HT-29 (cell line): ENCODE measurements around the gene BANK1. TPM values are rescaled to one million over a fixed set of nuclear protein-coding genes. Genes with fewer than 3 reads are reported as not detected.

Experiments used
- DNase-seq: peaks from one replicate; pipeline ENCODE4 v3.0.0-alpha.2; 2015; ENCODE audit warnings: low spot score
- total RNA-seq: library from RNA; depleted of rRNA; stranded (reverse); fragments of >200 nt; shearing (Covaris generic); gene quantifications from 2 replicates; pipeline ENCODE4 v1.2.3, GENCODE V29; 2014

BANK1 gene
- total RNA-seq, 1 experiment from 2014 or later: 0.43 TPM

DNA sequence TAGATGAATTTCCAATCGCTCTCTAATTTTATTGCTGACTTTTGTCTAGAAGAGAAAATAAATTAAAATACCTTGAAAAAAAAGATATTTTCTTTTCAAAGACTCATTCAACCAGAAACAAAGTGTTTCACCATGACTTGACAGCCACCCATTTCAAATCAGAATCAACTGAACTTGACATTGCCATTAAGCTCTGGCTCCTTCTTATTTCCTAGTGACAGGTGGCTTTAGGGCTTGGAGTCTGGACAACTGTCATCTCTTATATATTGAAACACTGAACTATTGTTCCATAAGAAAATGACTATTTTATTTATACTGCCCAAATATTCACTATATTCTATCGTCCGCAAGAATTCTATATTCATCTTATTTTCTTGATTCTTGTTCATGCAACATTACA lies 325.6 kb downstream of the BANK1 start:
- DNase-seq: no peak

DNA sequence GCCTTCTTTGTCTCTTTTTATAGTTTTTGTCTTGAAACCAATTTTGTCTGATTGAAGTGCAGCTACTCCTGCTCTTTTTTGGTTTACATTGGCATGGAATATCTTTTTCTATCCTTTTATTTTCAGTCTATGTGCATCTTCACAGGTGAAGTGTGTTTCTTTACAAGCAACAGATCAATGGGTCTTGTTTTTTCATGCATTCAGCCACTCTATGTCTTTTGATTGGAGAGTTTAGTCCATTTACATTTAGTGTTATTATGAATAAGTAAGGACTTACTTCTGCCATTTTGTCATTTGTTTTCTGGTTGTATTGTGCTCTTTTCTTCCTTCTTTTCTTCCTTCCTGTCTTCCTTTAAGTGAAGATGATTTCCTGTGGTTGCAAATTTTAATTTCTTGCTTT lies 330.3 kb downstream of the BANK1 start:
- no peak for DNase-seq
